Heart left ventricle (tissue), 16 donors: ENCODE measurements around the gene SHPK. TPM values are rescaled to one million over a fixed set of nuclear protein-coding genes. Genes with fewer than 3 reads are reported as not detected.

Source experiments
- ATAC-seq, 4 donors: fragments of 200-7000 bp; cut with Tn5 transposase; one replicate each; pipeline ENCODE4 v1.9.1; 2020 to 2022; ENCODE audit warnings: moderate library complexity in 4 of 4, mild to moderate bottlenecking in 3 of 4, moderate number of reproducible peaks in 1 of 4
- DNase-seq, 5 donors: peaks; one replicate each; pipeline ENCODE4 v3.0.0-alpha.2; 2020
- H3K27ac ChIP-seq, 12 donors: fragments of 200-600 bp; sonication (generic) in 4 of 12; one replicate each; pipeline versions ENCODE4 v1.5.0 to v1.8.0; 2016 to 2022; ENCODE audit warnings: mild to moderate bottlenecking in 2 of 12
- H3K27me3 ChIP-seq, 9 donors: fragments of 200-600 bp; sonication (generic) in 2 of 9; one replicate each; pipeline versions ENCODE4 v1.5.1 to v1.8.0; 2016 to 2022; ENCODE audit warnings: mild to moderate bottlenecking in 3 of 9
- H3K36me3 ChIP-seq, 9 donors: fragments of 200-600 bp; sonication (generic) in 2 of 9; one replicate each; pipeline versions ENCODE4 v1.5.0 to v1.8.0; 2018 to 2022; ENCODE audit warnings: mild to moderate bottlenecking in 2 of 9
- H3K4me1 ChIP-seq, 12 donors: fragments of 200-600 bp; sonication (generic) in 4 of 12; one replicate each; pipeline versions ENCODE4 v1.5.0 to v1.8.0; 2016 to 2022; ENCODE audit warnings: mild to moderate bottlenecking in 3 of 12
- H3K4me3 ChIP-seq, 12 donors: fragments of 200-600 bp; sonication (generic) in 4 of 12; one replicate each; pipeline versions ENCODE4 v1.5.0 to v1.8.0; 2017 to 2022; ENCODE audit warnings: mild to moderate bottlenecking in 9 of 12, moderate library complexity in 4 of 12
- H3K9me3 ChIP-seq, 12 donors: fragments of 200-600 bp; sonication (generic) in 4 of 12; one replicate each; pipeline versions ENCODE4 v1.5.0 to v1.8.0; 2016 to 2022; ENCODE audit warnings: mild to moderate bottlenecking in 1 of 12
- POLR2A ChIP-seq, 2 donors: fragments of 450-650 bp; IDR thresholded peaks; one replicate each; pipeline ENCODE4 v1.6.1; 2017; ENCODE audit warnings: antibody characterized with exemption in 2 of 2, mild to moderate bottlenecking in 2 of 2, moderate library complexity in 2 of 2
- WGBS, 4 donors: extraction: QIAGEN DNeasy Blood & Tissue Kit in 2 of 4; methylation state at CpG; one replicate each; pipeline versions ENCODE4 v1.1.5 to v1.1.7; 2013 to 2018; 5-methylcytosine and 5-hydroxymethylcytosine counted together
- intact Hi-C, 10 donors: fragments of 100-400 bp; cut with DNase I; formaldehyde crosslinking; loops; one replicate each; pipeline versions ENCODE4 v1.11.1 to v1.14.2; 2022
- polyA plus RNA-seq, 2 donors: library from polyadenylated mRNA; stranded (reverse); fragments of 200-250 nt; gene quantifications; one replicate each; pipeline ENCODE4 v1.2.3, GENCODE V29; 2013
- total RNA-seq, 9 donors: library from RNA; depleted of rRNA in 2 of 9; stranded (reverse); fragments of >200 nt in 2 of 9; fragmentation: NEBNext Ultra II Directional in 3 of 9; extraction: Animal tissue kit (Norgen Biotek cat#: 25700) in 3 of 9; gene quantifications; one replicate each; pipeline versions ENCODE4 v1.1.0 to v1.2.4, GENCODE V29; 2016 to 2023
- TF ChIP-seq, protein P1 (sequence below), 12 donors: fragments of 200-600 bp; sonication (generic) in 4 of 12; IDR thresholded peaks; one replicate each; pipeline versions ENCODE4 v1.5.0 to v1.8.0; 2018 to 2022; ENCODE audit warnings: antibody characterized with exemption in 12 of 12, mild to moderate bottlenecking in 5 of 12
- donor health status: ischemic (EF 13 %, LVEDD 7.1; RV severe dilation, severe dysfunction).
- donor health status: healthy with polysubstance abuse.
- donor health status: DM: no; HTN: yes; CAD: no.
- donor health status: DM: no; HTN: no; CAD: no.
- donor health status: ischemic (EF 25% LVEDD 6.9; RV normal size, moderate dysfunction).
- donor health status: ischemic (EF 25% LVEDD 5.7; RV mildly dilated, moderate dysfunction).
- donor health status: healthy.
- donor health status: DM: yes; HTN: yes; CAD: no.
- donor health status: ischemic (EF 35%, LVEDD 5.7; RV mildly dilated, moderate dysfunction).
- donor health status: nonischemic (EF 11% LVEDD 7.7; RV severe dilation, severe dysfunction).
- donor health status: DM: yes; HTN: yes; CAD: no.
- donor health status: PGD.
- donor health status: ischemic (EF 29% LVEDD 5.4; RV normal size, mild dysfunction).
- donor health status: nonischemic (EF 23%, LVEDD 6.1; RV moderate dilation, normal function).

The SHPK gene
- total and polyA plus RNA-seq, 11 donors: 2.5 to 7.3 (median 3.6) TPM

DNA sequence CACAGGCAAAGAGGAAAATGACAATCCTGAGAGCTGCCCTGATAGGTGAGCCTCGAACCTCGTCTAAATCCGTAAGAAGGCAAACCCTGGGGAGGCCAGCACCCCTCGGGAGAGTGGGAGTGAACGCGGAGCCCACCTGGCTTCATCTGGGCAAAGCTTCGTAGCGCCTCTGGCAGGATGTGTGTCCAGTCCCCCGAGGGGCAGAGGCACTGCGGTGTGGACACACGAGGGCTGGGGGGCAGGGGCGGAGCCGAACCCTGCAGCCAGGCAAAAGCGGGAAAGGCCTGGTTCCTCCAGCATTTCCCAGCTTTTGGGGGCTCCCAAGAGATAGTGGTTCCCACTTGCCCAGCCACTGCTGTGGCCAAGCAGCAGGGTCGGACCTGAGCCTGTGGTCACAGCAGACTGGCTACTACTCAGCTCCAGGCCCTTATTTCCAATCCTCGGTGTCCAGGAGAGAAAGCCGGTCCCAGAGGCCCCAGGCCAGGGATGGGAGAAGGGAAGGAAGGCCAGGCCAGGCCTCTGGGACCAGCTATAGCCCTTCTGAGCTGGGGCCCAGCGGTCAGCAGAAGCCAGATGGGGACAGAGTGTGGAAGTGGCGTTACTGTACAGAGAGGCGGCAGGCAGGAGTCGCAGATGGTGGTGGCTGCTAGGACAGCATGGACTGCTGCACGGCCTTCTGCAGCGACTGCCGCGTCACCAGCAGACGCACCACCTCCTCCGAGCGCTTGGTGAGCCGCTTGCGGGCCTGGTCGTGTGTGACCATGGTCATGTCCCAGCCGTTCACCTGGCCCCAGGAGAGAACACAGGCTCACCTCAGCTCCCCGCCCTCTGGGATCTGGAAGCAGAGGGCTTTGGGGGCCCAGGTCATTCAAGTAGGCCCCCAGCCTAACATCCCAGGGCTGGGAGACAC, 27.3 kb upstream of the SHPK start:
- TF ChIP-seq, protein P1, sequence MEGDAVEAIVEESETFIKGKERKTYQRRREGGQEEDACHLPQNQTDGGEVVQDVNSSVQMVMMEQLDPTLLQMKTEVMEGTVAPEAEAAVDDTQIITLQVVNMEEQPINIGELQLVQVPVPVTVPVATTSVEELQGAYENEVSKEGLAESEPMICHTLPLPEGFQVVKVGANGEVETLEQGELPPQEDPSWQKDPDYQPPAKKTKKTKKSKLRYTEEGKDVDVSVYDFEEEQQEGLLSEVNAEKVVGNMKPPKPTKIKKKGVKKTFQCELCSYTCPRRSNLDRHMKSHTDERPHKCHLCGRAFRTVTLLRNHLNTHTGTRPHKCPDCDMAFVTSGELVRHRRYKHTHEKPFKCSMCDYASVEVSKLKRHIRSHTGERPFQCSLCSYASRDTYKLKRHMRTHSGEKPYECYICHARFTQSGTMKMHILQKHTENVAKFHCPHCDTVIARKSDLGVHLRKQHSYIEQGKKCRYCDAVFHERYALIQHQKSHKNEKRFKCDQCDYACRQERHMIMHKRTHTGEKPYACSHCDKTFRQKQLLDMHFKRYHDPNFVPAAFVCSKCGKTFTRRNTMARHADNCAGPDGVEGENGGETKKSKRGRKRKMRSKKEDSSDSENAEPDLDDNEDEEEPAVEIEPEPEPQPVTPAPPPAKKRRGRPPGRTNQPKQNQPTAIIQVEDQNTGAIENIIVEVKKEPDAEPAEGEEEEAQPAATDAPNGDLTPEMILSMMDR (IDR thresholded peaks at IDR 0.05): no peak
- no peak for TF ChIP-seq POLR2A (IDR thresholded peaks at IDR 0.05)
- Histone ChIP-seq H3K4me1 (peaks cover 5 to 62% (median 42%) of the 10 kb centered on the region in 12 donors), H3K27me3 (no peaks in the 10 kb centered on the region), H3K36me3 (peaks cover 0 to 50% (median 38%) of the 10 kb centered on the region in 9 donors), H3K27ac (no peak overlapping the region), H3K4me3 (no peak overlapping the region), H3K9me3 (no peaks in the 10 kb centered on the region)
- DNase-seq (no peak), ATAC-seq (no peak)
- intact Hi-C loops: loop anchor here in 1 of 10 donors (10.0 kb wide), 1 partner anchor 619 kb away; no protein-coding TSS in a partner anchor
- WGBS, 4 donors: 85 to 87% (median 87%) methylated on average over 30 to 33 of the region's 33 CpGs

DNA sequence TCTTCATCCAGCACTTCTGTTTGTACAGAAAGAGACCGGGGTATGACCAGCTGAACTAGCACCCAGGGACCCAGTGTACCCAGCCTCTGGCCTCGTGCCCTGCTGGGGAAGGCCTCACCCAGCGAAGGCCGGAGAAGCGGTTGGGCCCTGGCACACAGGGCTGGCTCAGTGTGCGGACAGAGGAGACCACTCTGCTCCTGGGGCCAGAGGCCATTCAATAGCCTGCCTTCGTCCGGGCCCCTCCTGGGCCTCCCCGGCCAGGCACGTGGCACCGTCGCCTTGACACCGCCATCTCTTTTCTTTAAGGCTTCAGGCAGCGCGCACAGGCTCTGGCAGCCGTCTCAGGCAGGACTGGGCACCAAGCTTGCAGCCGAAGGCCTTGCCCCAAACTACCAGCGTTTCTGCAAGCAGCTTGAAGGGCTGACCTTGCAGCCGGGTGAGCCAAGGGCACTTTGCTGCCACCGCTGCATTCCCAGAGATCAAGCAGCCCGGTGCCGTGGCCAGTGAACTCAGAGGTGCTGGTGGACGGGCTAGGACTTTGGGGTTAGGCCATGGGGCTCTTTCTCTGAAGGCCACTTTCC, 24.4 kb upstream of the SHPK start:
- WGBS, 4 donors: 73 to 80% (median 76%) methylated on average over 18 to 23 of the region's 23 CpGs
- peak overlapping the region; percentile 69 to 92 (median 83) for H3K27ac ChIP-seq
- TF ChIP-seq POLR2A (IDR thresholded peaks at IDR 0.05): no peak
- TF ChIP-seq, protein P1 (IDR thresholded peaks at IDR 0.05): no peak
- DNase-seq (peak in 2 of 5 donors; percentile 53 to 75), ATAC-seq (peak; percentile 19 to 39 (median 34))
- intact Hi-C loops: loop anchor here in 1 of 10 donors (10.0 kb wide), 1 partner anchor 616 kb away; no protein-coding TSS in a partner anchor
- no peak overlapping the region for H3K4me3 ChIP-seq
- H3K27me3 ChIP-seq: no peaks in the 10 kb centered on the region
- H3K9me3 ChIP-seq: no peaks in the 10 kb centered on the region
- H3K36me3 ChIP-seq: peaks cover 0 to 50% (median 38%) of the 10 kb centered on the region in 9 donors
- H3K4me1 ChIP-seq: peaks cover 5 to 51% (median 24%) of the 10 kb centered on the region in 12 donors

DNA sequence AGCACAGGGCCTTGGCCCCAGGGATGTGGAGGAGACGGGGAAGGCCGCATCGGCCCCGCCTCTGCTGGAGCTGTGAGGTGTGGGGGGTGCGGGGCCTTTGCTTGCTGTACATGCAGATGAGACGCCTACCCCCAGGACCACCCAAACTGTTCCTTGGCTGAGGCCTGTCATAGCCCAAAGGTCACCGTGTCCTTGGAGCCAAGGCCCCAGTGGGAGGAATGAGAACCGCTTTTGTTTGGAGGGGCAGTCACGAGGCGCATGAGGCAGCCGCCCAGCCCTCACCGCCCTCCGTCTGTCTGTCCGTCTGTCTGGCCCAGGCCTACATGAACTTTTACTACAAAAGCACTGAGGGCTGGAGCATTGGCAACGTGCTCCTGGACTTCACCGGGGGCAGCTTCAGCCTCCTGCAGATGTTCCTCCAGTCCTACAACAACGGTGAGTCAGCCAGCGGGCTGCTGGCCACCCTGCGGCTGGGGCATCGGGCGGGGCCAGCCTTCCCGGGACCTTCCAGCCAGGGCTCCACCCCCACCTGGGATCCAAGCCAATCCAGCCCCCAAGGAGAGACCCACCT, 23.6 kb upstream of the SHPK start:
- Histone ChIP-seq H3K4me3 (no peak overlapping the region), H3K36me3 (peaks cover 0 to 48% (median 34%) of the 10 kb centered on the region in 9 donors), H3K27me3 (no peaks in the 10 kb centered on the region), H3K9me3 (no peaks in the 10 kb centered on the region), H3K27ac (peak overlapping the region; percentile 69 to 92 (median 83)), H3K4me1 (peaks cover 5 to 43% (median 20%) of the 10 kb centered on the region in 12 donors)
- TF ChIP-seq, protein P1 (IDR thresholded peaks at IDR 0.05): peak in 1 of 12 donors; percentile 9
- no peak for TF ChIP-seq POLR2A (IDR thresholded peaks at IDR 0.05)
- WGBS, 4 donors: 41 to 73% (median 61%) methylated on average over 14 to 22 of the region's 22 CpGs
- intact Hi-C loops: loop anchor here in 2 of 10 donors (10.0 kb wide), 1 partner anchor 615 kb away; no protein-coding TSS in a partner anchor
- DNase-seq (peak; percentile 62 to 86 (median 80)), ATAC-seq (peak; percentile 35 to 73 (median 62))
